HepG2 (cell line): ENCODE measurements around the gene MEIS1. TPM values are rescaled to one million over a fixed set of nuclear protein-coding genes. Genes with fewer than 3 reads are reported as not detected.

ENCODE experiments used
- ATAC-seq: fragments of 200-7000 bp; cut with Tn5 transposase; 3 replicates; pipeline ENCODE4 v1.9.1; 2020; ENCODE audit warnings: mild to moderate bottlenecking, moderate library complexity
- BruUV-seq: library from RNA; stranded (reverse); fragments of 400-500 nt; replicated peaks from 2 replicates; lab custom pipeline; 2021; lab: Mats Ljungman, UMichigan
- CTCF ChIA-PET: fragments of 300-600 bp; formaldehyde crosslinking; extraction: SDS; loops from one replicate; lab custom pipeline; 2021; ENCODE audit warnings: low total read pairs, inconsistent platforms, low intra/inter-chr PET ratio; lab: Yijun Ruan, JAX
- POLR2A ChIA-PET: fragments of 350-600 bp; sonication (Branson Sonifier 250); formaldehyde crosslinking; loops from one replicate; lab custom pipeline; 2020; ENCODE audit warnings: antibody characterized with exemption, inconsistent platforms; lab: Yijun Ruan, JAX
- DNase-seq: peaks from one replicate; pipeline ENCODE4 v3.0.0-alpha.2; 2015; ENCODE audit warnings: low spot score
- FAIRE-seq: peaks from 3 replicates; lab custom pipeline; 2011; peaks lifted over from hg19 to GRCh38; lab: Jason Lieb, UNC
- H2AFZ ChIP-seq: one replicate; pipeline ENCODE4 v1.6.1; 2011; ENCODE audit warnings: low read length, inconsistent platforms
- H3K27ac ChIP-seq: fragments of 300-600 bp; 3 replicates; pipeline ENCODE4 v1.8.0; 2011; ENCODE audit warnings: mixed run types, mild to moderate bottlenecking, mixed read lengths, low read length, inconsistent platforms; ENCODE audit not compliant: insufficient read depth; ENCODE audit errors: extremely low read length
- H3K27me3 ChIP-seq, 2 experiments: fragments of 200-600 bp in 1 of 2; 2 replicates in 1 of 2; 3 replicates in 1 of 2; pipeline versions ENCODE4 v1.6.0 to v1.8.0; 2011; ENCODE audit warnings: low read length in 2 of 2, mild to moderate bottlenecking in 2 of 2, moderate library complexity in 2 of 2, inconsistent platforms in 1 of 2; ENCODE audit not compliant: insufficient read depth in 2 of 2, control insufficient read depth in 1 of 2
- H3K36me3 ChIP-seq, 2 experiments: fragments of 200-600 bp in 1 of 2; replicated peaks in 1 of 2; 2 replicates in 1 of 2; 3 replicates in 1 of 2; pipeline versions ENCODE4 v1.5.1 to v1.8.0; 2011; ENCODE audit warnings: low read length in 2 of 2, inconsistent platforms in 1 of 2; ENCODE audit not compliant: insufficient read depth in 2 of 2, control insufficient read depth in 1 of 2
- H3K4me1 ChIP-seq: 2 replicates; pipeline ENCODE4 v1.5.1; 2012; ENCODE audit warnings: low read length, inconsistent platforms; ENCODE audit not compliant: insufficient read depth
- H3K4me2 ChIP-seq: 2 replicates; pipeline ENCODE4 v1.6.0; 2011; ENCODE audit warnings: low read depth, low read length, inconsistent platforms
- H3K4me3 ChIP-seq, 3 experiments: fragments of 200-600 bp in 1 of 3; sonication (generic), shearing (Covaris generic) in 1 of 3; replicated peaks in 1 of 3; 2 replicates each; pipeline ENCODE4 v1.5.1; 2011 to 2016; ENCODE audit warnings: low read length in 3 of 3, inconsistent platforms in 2 of 3, low read depth in 2 of 3, mild to moderate bottlenecking in 2 of 3, control low read depth in 1 of 3, mixed read lengths in 1 of 3; ENCODE audit not compliant: insufficient read depth in 1 of 3
- H3K79me2 ChIP-seq: one replicate; pipeline ENCODE4 v1.6.1; 2011; ENCODE audit warnings: low read length, inconsistent platforms; ENCODE audit not compliant: insufficient read depth
- H3K9ac ChIP-seq: 2 replicates; pipeline ENCODE4 v1.6.0; 2011; ENCODE audit warnings: mild to moderate bottlenecking, low read depth, low read length, inconsistent platforms; ENCODE audit not compliant: insufficient read depth
- H3K9me3 ChIP-seq: 2 replicates; pipeline ENCODE4 v1.5.1; 2012; ENCODE audit warnings: mild to moderate bottlenecking, low read length
- H4K20me1 ChIP-seq: 2 replicates; pipeline ENCODE4 v1.6.0; 2011; ENCODE audit warnings: inconsistent platforms, mild to moderate bottlenecking, low read length, moderate library complexity; ENCODE audit not compliant: insufficient read depth
- AKAP8 ChIP-seq: sonication (generic); formaldehyde crosslinking; IDR thresholded peaks from 2 replicates; pipeline ENCODE4 v1.5.1; 2020; ENCODE audit warnings: mild to moderate bottlenecking, missing genetic modification reagents
- CREM ChIP-seq, 2 experiments: sonication (generic) in 1 of 2; formaldehyde crosslinking in 1 of 2; IDR thresholded peaks; 2 replicates each; pipeline versions ENCODE4 v1.4.0 to v1.6.1; 2016 to 2020; ENCODE audit warnings: antibody characterized with exemption in 1 of 2, mild to moderate bottlenecking in 1 of 2, missing genetic modification reagents in 1 of 2
- DBP ChIP-seq: sonication (generic); formaldehyde crosslinking; IDR thresholded peaks from 2 replicates; pipeline ENCODE4 v1.4.0; 2020; ENCODE audit warnings: missing genetic modification reagents; ENCODE audit errors: not compliant biosample characterization
- FOXM1 ChIP-seq: sonication (generic); formaldehyde crosslinking; IDR thresholded peaks from 2 replicates; pipeline ENCODE4 v1.5.0; 2020; ENCODE audit warnings: missing genetic modification reagents
- HNRNPK ChIP-seq: fragments of 200-400 bp; formaldehyde crosslinking; IDR thresholded peaks from 2 replicates; pipeline ENCODE4 v1.6.1; 2018; ENCODE audit warnings: low read length, low read depth, moderate library complexity, mild to moderate bottlenecking; ENCODE audit not compliant: poor library complexity, severe bottlenecking
- MEIS2 ChIP-seq: sonication (generic); formaldehyde crosslinking; IDR thresholded peaks from 2 replicates; pipeline ENCODE4 v1.9.0; 2021; ENCODE audit warnings: mild to moderate bottlenecking, missing genetic modification reagents
- NCOA1 ChIP-seq: sonication (generic); formaldehyde crosslinking; IDR thresholded peaks from 2 replicates; pipeline ENCODE4 v1.9.0; 2021; ENCODE audit warnings: missing genetic modification reagents
- NR0B2 ChIP-seq: sonication (generic); formaldehyde crosslinking; IDR thresholded peaks from 2 replicates; pipeline ENCODE4 v1.4.0; 2020; ENCODE audit warnings: mild to moderate bottlenecking, missing genetic modification reagents
- ZBED4 ChIP-seq: sonication (generic); formaldehyde crosslinking; IDR thresholded peaks from 2 replicates; pipeline ENCODE4 v1.4.0; 2020; ENCODE audit warnings: missing genetic modification reagents, borderline replicate concordance
- ZBTB42 ChIP-seq: sonication (generic); formaldehyde crosslinking; IDR thresholded peaks from 2 replicates; pipeline ENCODE4 v1.5.0; 2020; ENCODE audit warnings: mild to moderate bottlenecking, missing genetic modification reagents
- ZBTB44 ChIP-seq: sonication (generic); formaldehyde crosslinking; IDR thresholded peaks from 2 replicates; pipeline ENCODE4 v1.4.0; 2020; ENCODE audit warnings: missing genetic modification reagents
- ZFP37 ChIP-seq: sonication (generic); formaldehyde crosslinking; IDR thresholded peaks from 2 replicates; pipeline ENCODE4 v1.4.0; 2020; ENCODE audit warnings: missing genetic modification reagents, borderline replicate concordance
- ZNF3 ChIP-seq: IDR thresholded peaks from 2 replicates; pipeline ENCODE4 v1.7.0; 2017; ENCODE audit warnings: inconsistent platforms
- ZNF496 ChIP-seq: sonication (generic); formaldehyde crosslinking; IDR thresholded peaks from 2 replicates; pipeline ENCODE4 v1.8.1; 2023; ENCODE audit warnings: mild to moderate bottlenecking, moderate library complexity, missing genetic modification reagents; ENCODE audit not compliant: insufficient replicate concordance
- WGBS: methylation state at CpG from one replicate; pipeline ENCODE4 v1.1.6; 2017; ENCODE audit warnings: low lambda C conversion rate; 5-methylcytosine and 5-hydroxymethylcytosine counted together
- in situ Hi-C: cut with HindIII; loops from 2 replicates; pipeline ENCODE4 v1.10.0; 2017; ENCODE audit warnings: low pct_unique_long_range_greater_than_20kb; ENCODE audit not compliant: extremely low pct_ligation_motif_present
- intact Hi-C: fragments of 100-400 bp; cut with micrococcal nuclease; formaldehyde crosslinking; loops from one replicate; pipeline ENCODE4 v1.10.0; 2022; ENCODE audit not compliant: unreplicated experiment
- polyA plus RNA-seq, 8 experiments: library from polyadenylated mRNA; depleted of rRNA in 3 of 8; stranded (reverse) in 7 of 8; unstranded in 1 of 8; fragments of >200 nt; fragmentation: Illumina TruSeq in 4 of 8; extraction: Trizol in 4 of 8; gene quantifications; 2 replicates each; pipeline versions ENCODE4 v1.2.1 to v1.2.3, GENCODE V29; 2011 to 2016; ENCODE audit warnings: low read depth in 4 of 8, missing spikeins in 1 of 8, mixed read lengths in 1 of 8; ENCODE audit not compliant: insufficient read depth in 1 of 8
- total RNA-seq, 5 experiments: library from RNA; depleted of rRNA; stranded (reverse); fragments of >200 nt; fragmentation: Illumina TruSeq; extraction: Trizol; gene quantifications; 2 replicates each; pipeline ENCODE4 v1.2.3, GENCODE V29; 2016; ENCODE audit warnings: low read depth in 1 of 5

The MEIS1 gene
- total and polyA plus RNA-seq, 2 of the 13 experiments (the other 11 are each of a cell fraction or from before 2014, with no cell fraction given), result 3.8 to 6.0 TPM

- CTCF ChIA-PET, result no interaction called here
- Histone ChIP-seq H3K79me2 (no peaks in the 10 kb centered on the region), H2AFZ (no peak overlapping the region), H3K4me2 (no peak overlapping the region), H3K9ac (no peak overlapping the region), H3K27ac (no peak overlapping the region), H4K20me1 (peaks cover 4% of the 10 kb centered on the region; the same call in 1 of the 2 replicates), H3K4me1 (peaks cover 20% of the 10 kb centered on the region), H3K27me3 (peaks cover 22 to 71% of the 10 kb centered on the region in 2 experiments), H3K4me3 (no peak overlapping the region), H3K36me3 (no peaks in the 10 kb centered on the region), H3K9me3 (no peaks in the 10 kb centered on the region)
- FAIRE-seq, result no peak
- POLR2A ChIA-PET, result no interaction called here
- intact Hi-C loops (loop anchor here (10.0 kb wide), 1 partner anchor 1453 kb away; no protein-coding TSS in a partner anchor), in situ Hi-C loops (loop anchor here (25.0 kb wide), 2 partner anchors 944 to 1256 kb away; no protein-coding TSS in a partner anchor)
- DNase-seq, result no peak
- WGBS, result 57% methylated on average over 57 of the region's 57 CpGs
- BruUV-seq, result no TSS peak
- ATAC-seq, result no peak
- TF ChIP-seq AKAP8 (CRISPR knock-in tag), result no peak
- TF ChIP-seq ZBTB44, result no peak
- no peak for TF ChIP-seq ZBED4 (CRISPR knock-in tag)
- TF ChIP-seq ZFP37, result no peak
- TF ChIP-seq MEIS2 (CRISPR knock-in tag), result no peak
- no peak for TF ChIP-seq HNRNPK
- no peak for TF ChIP-seq ZNF3 (CRISPR knock-in tag)
- no peak for TF ChIP-seq NCOA1 (CRISPR knock-in tag)
- TF ChIP-seq ZNF496 (CRISPR knock-in tag), result no peak
- no peak for TF ChIP-seq FOXM1 (CRISPR knock-in tag)
- TF ChIP-seq ZBTB42 (CRISPR knock-in tag), result no peak
- TF ChIP-seq CREM (IDR thresholded peaks at IDR 0.05), result no peak
- TF ChIP-seq CREM (CRISPR knock-in tag; IDR thresholded peaks at IDR 0.05), result no peak
- TF ChIP-seq NR0B2 (CRISPR knock-in tag), result no peak
- TF ChIP-seq DBP (CRISPR knock-in tag), result no peak
Measured at GRCh38 chr2:66581339-66582103, 146.6 kb downstream of the MEIS1 start.
